Measurements from ENCODE around the gene ZMAT3.

GRCh38 chr3:179069762-179070390, 1.7 kb downstream of the ZMAT3 start:
- TF ChIP-seq, protein P1, sequence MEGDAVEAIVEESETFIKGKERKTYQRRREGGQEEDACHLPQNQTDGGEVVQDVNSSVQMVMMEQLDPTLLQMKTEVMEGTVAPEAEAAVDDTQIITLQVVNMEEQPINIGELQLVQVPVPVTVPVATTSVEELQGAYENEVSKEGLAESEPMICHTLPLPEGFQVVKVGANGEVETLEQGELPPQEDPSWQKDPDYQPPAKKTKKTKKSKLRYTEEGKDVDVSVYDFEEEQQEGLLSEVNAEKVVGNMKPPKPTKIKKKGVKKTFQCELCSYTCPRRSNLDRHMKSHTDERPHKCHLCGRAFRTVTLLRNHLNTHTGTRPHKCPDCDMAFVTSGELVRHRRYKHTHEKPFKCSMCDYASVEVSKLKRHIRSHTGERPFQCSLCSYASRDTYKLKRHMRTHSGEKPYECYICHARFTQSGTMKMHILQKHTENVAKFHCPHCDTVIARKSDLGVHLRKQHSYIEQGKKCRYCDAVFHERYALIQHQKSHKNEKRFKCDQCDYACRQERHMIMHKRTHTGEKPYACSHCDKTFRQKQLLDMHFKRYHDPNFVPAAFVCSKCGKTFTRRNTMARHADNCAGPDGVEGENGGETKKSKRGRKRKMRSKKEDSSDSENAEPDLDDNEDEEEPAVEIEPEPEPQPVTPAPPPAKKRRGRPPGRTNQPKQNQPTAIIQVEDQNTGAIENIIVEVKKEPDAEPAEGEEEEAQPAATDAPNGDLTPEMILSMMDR (IDR thresholded peaks at IDR 0.05): no peak
- no peak for TF ChIP-seq POLR2A (IDR thresholded peaks at IDR 0.05)

Data from breast epithelium (tissue), 3 donors.